Muscle of back (tissue), 13 donors: ENCODE data around the gene GALNTL6. TPM values are rescaled to one million over a fixed set of nuclear protein-coding genes. Genes with fewer than 3 reads are reported as not detected.

Experiments
- DNase-seq, 3 donors: peaks; one replicate each; pipeline versions ENCODE4 v3.0.0 to v3.0.0-alpha.2; 2013
- long read RNA-seq, 9 donors: transcript quantifications; one replicate each; lab custom pipeline, GENCODE V29; 2026
- polyA plus RNA-seq, 10 donors: library from polyadenylated mRNA; unstranded; fragments of 120-200 nt; gene quantifications; one replicate each; pipeline ENCODE4 v1.2.1, GENCODE V29; 2013; ENCODE audit not compliant: insufficient read length in 10 of 10

GALNTL6 gene
- 1 to 10 TPM in 7 of 10 donors, under 1 TPM in 2, not detected in 1; 0.29 to 2.2 (median 1.2) TPM for polyA plus RNA-seq
- long read RNA-seq, donor 1, partial matches to known transcripts, result 0 of 1 reads
- long read RNA-seq, donor 1, other reads (novel, unspliced or antisense), result 0 of 1 reads
- long read RNA-seq, donor 2, result 0 reads
- long read RNA-seq, donor 3, result 0 reads
- long read RNA-seq, donor 4, result 0 reads
- long read RNA-seq, donor 5, result 0 reads
- long read RNA-seq, donor 6, partial matches to known transcripts, result 0 of 1 reads
- long read RNA-seq, donor 6, other reads (novel, unspliced or antisense), result 0 of 1 reads
- long read RNA-seq, donor 7, result 0 reads
- long read RNA-seq, donor 8, partial matches to known transcripts, result 0 of 1 reads
- long read RNA-seq, donor 8, other reads (novel, unspliced or antisense), result 0 of 1 reads
- long read RNA-seq, donor 9, result 0 reads

GRCh38 chr4:171812665-171813525 is at the start of gene GALNTL6:
GALNTL6 (plus strand) TSS chr4:171813404.
- DNase-seq, result peak in 2 of 3 donors; percentile 15 to 68

DNA sequence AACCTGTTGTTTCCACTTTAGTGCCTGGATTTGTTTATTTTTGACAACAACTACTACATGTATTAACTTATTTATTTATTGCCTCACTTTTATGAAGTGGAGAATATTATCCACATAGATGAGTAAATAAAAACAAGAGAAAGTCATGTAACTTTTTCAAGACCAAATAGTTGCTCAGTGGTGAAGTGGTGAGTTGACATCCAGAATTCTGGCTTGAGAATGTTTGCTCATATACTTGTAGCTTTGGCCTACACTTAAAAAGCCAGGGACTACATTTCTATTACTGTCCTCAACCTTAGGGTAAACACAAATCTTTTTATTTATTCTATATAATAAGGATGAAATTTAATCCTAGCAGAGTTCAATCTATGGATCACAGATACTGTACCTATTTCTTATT is 47.7 kb upstream of the GALNTL6 start:
- no peak for DNase-seq

GRCh38 chr4:171774642-171775190 is 38.5 kb upstream of the GALNTL6 start:
- DNase-seq, result no peak

DNA sequence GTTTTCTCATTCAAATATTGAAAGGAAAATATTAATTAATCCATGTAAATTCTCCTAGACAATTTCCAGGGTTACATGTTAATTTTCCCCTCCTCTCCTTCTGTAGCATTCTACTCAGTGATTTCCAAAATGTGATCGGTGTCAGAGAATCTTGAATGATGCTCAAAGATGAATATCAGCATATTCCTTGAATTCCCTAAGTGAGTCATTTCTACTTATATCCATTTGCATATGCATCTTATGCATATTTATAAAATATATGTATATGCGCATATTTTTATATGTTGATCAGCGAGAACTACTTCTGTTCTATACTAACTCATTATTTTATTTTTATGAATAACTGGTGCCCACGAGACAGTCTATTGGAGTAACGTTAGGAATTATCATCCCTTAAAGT is 33.9 kb upstream of the GALNTL6 start:
- DNase-seq, result no peak

DNA sequence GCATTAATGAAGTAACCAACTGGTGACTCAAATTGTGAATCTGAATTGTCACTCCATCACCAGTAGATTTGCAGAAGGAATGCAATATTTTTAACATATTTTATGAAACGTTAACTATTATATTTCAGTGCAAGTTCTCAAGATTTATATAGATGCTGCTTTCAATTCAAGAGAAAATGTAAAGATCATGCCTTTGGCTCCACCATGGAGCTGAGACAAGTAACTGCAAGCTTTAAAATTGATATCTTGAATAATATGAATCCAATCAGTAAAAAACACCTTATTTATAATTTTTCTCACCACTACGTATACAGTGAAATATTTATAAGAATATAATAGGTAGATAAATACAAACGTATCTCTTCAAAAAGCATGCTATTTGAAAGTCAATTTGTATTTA is 27.8 kb upstream of the GALNTL6 start:
- DNase-seq, result no peak

DNA sequence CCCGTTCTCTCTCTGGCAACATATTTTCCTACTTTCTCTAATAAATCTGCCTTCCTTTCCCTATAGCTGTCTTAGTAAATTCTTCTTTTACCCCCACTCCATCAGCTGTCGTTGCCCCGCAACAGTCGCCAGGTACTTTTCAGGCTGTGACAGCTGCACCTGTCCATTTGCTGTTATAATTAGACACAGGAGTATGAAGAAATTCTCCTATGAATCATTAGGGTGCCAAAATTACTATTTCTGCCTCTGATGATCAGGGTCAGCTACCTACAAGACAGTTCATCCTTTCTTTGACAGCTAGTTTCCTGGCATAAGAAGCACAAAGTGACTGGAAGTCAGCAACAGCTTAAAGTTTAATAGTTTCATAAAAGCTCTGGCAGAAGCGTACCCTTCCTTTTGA is 19.5 kb upstream of the GALNTL6 start:
- DNase-seq, result no peak

DNA sequence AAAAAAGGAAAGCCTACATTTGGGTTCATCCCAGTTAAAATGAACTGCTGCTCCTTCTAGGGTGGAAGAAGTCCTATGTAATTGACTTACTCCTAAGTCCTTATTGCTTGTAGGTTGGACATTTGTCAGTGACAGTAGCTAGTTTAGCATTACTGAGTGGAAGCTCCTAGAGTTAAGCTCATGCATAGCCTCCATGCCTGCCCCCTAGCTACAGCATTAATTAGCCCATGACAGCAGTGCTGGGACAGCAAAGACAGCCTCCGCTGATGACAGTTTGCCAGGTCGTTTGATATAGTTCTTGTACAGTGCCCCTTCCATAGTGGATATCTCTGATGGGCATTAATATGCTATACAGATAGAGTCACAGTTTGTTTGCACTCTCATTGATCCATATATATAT is 18.7 kb upstream of the GALNTL6 start:
- no peak for DNase-seq

GRCh38 chr4:171809854-171810253 is 3.4 kb upstream of the GALNTL6 start:
- no peak for DNase-seq

DNA sequence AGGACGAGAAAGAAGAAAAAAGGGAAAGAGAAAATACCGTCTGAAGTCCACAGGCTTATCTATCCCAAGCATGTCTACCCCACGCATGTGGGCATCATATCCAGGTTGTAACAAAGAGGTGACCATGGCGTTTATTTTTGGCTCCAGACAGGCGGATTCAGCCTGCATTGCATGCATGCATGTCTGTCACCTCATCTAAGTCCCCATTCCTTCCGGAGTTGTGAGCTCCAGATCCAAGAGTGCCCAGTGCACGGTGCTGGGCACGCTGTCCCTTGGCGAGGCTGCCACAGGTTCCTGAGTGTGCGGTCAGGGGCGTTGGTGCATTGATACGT is 905 bp upstream of the GALNTL6 start:
- no peak for DNase-seq

GRCh38 chr4:171813526-171814250 is 484 bp downstream of the GALNTL6 start:
- peak in 1 of 3 donors; percentile 9 for DNase-seq

DNA sequence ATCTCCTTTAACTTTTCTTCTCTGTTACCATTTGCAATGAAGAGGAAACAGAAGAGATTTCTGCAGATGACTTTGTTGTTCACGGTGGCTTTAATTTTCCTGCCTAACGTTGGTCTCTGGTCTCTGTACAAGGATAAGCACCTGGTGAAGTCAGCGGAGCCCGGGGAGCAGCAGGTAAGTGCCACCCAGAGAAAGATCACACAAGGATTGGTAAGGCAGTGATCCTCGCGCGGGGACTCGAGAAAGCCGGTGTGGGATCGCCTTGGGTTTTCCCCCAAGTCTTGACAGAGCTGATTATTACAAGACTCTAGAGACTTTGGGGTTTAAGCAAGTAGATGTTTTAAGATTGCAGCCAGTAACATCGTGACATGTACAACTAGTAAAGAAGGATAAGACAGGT is 1.3 kb downstream of the GALNTL6 start:
- DNase-seq, result no peak

GRCh38 chr4:171817026-171817425 is 3.8 kb downstream of the GALNTL6 start:
- no peak for DNase-seq

DNA sequence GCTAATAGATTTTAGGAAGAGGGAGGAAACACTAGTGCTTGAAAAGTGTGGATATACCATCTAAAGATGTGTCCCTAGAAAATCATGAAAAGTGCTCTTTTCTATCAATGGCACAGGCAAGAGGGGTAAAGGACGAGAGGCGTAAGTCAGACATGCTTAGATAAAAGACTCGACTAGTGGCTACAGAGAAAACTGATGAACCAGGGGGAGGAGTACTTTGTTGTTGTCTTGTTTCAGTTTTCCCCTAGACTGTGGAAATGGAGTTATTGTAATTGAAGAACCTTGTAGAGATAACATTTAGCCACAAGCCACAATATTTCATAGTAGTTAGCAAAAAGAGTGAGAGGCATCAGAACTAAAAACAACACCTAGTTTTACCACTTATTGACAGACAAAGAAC is 21.4 kb downstream of the GALNTL6 start:
- no peak for DNase-seq

DNA sequence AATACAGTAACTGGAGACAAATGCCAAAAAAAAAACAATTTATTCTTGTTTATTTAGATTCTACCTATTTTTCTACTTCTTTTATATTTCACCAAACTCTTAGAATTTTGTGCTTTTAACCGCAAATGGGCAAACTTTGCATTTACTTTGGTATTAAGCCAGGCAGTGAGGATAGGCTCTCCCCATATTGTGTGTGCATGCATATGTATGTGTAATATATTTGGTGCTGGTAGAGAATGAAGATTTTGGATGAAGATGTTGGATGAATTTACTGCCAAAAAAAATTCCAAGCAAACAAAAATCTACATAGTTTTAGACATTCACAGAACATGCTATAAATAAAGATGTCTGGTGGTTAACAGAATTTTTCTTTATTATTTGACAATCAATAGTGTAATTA is 30.3 kb downstream of the GALNTL6 start:
- no peak for DNase-seq

GRCh38 chr4:171846232-171846631 is 33.0 kb downstream of the GALNTL6 start:
- DNase-seq, result peak; percentile 1 to 10 (median 2)

DNA sequence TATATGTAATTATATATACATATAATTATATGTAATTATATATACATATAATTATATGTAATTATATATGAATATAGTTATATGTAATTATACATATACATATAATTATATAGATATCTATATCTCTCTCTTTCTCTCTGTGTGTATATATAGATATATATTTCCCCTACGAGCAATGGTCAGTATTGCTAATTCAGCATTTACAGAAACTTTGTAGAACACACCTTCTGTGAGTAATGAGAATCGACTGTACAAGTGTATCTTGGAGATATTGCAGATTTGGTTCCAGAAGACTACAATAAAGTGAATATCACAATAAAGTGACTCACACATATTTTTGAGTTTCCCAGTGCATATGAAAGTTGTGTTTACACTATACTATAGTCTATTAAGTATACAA is 33.7 kb downstream of the GALNTL6 start:
- DNase-seq, result no peak

DNA sequence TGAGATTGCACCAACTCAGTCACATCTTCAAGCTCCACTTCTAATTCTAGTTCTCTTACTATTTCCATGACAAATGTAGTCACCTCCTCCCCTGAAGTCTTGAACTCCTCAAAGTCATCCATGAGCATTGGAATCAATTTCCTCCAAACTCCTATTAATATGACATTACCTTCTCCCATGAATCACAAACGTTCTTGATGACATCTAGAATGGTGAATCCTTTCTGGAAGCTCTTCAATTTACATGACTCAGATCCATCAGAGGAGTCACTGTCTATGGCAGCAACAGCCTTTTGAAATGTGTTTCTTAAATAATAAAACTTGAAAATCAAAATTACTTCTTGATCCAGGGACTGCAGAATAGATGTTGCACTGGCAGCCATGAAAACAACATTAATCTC is 34.5 kb downstream of the GALNTL6 start:
- DNase-seq, result peak in 1 of 3 donors; percentile 8

GRCh38 chr4:171849686-171850222 is 36.5 kb downstream of the GALNTL6 start:
- DNase-seq, result no peak

DNA sequence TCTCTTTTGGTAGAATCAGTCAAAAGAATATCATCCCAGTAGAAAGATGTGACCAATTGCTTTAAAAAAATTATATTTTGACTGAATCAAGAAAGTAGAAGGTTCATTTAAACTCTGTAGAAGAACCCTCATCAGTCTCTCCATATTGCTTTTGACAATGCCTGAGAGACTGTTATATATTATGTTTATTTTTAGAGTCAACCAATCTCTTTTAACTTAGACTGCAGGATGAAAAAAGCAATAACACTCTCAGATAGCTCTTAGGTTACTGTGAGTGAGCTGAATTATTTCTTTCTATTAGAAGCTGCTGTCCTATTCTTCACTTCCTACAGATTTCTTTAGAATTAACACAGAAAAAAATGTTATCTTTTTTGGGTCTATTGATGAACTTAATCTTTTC is 38.1 kb downstream of the GALNTL6 start:
- no peak for DNase-seq

GRCh38 chr4:171857302-171858012 is 44.3 kb downstream of the GALNTL6 start:
- DNase-seq, result no peak

DNA sequence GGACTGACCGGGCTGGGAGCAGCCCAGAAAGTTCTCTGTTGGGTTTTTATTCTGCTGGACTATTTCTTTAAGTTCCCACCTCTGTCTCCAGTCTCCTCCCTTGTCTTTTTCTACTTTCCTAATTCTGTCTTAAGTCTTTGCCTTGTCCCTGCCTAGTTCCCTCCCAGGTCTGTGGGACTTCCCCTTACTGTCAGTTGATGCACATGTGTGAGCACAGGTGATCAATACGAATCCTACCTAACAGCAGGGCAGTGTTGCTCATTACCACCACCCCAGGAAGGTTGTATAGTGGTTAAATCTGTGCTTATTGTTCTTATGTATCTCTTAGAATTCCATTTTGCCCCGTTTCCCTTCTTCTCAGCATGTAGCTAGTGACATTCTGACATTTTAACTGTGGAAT is 62.1 kb downstream of the GALNTL6 start:
- no peak for DNase-seq
